GM18870 (cell line): Measurements from ENCODE around the gene OR2V2.
A peak's percentile ranks its signal among the peaks of the same experiment; 100 is the strongest.
"Not testable (repeated sequence)": the region's sequence is repeated elsewhere in the genome, so short reads cannot be mapped to it uniquely, and the experiment has no call there.

Experiments
- ATAC-seq: cut with Tn5 transposase; IDR thresholded peaks from one replicate; pipeline ENCODE4 v1.9.1; 2021; ENCODE audit warnings: moderate library complexity; ENCODE audit not compliant: unreplicated experiment

OR2V2 gene

DNA sequence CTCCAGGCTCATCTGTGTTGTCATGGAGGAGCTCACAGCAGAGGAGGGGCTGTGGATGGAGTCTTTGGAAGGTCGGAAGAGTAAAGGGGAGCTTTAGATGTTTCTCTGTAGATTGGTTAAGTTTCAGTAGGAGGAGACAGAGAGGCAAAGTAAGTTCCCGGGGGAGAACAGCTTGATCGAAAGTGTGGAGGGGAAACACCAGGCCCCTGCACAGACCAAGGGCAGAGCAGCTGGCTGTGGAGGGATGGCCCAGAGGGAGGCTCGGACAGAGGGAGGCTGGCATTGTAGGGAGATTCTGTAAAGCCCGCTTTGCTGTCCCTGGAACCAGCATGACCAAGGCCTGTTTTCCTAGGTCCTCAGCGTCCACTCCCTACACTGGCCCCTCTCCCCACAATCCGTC is 5.3 kb upstream of the OR2V2 start:
- no peak for ATAC-seq

GRCh38 chr5:181145133-181145532 is 2.3 kb upstream of the OR2V2 start:
- no peak for ATAC-seq

DNA sequence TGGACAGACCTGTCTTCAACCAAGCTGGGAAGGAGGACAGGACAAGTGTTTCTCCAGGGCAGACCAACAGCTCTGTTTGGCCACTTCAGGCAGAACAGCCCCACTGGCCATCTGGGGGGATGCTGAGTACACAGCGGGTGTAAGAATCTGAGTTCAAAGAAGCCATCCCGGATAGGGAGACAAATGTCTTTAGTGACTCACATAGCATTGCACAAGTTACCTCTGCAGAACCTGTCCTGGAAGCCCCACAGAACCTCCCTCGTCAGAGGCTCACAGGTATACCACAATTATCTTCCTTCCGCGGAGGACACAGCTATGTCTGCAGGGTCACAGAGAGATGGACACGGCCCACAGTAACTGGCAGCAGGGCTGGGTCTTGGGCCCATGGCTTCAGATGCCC is 2.0 kb downstream of the OR2V2 start:
- ATAC-seq, result no peak

- no peak for ATAC-seq
Measured at GRCh38 chr5:181149806-181150733, 2.7 kb downstream of the OR2V2 start.

GRCh38 chr5:181151146-181151545 is 3.8 kb downstream of the OR2V2 start:
- no peak for ATAC-seq

GRCh38 chr5:181152406-181152805 is 5.0 kb downstream of the OR2V2 start:
- ATAC-seq, result no peak

DNA sequence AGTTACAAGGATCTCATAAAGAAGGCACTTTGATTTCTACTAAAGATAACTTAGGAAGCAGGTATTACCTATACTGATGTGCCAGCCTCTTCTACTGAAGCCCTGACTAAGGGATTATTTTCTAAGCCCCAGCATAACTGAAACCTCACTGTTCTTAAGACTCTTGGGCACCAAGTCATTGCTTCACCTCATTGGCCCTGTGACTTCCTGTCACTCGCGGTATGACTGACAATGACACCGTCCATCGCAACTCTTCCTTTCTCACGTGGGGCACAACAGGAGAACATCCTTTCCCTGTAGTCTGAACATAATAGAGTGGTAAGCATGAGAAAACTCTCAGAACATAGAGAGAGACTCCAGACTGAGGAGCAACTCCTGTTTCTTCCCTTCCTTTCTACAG is 6.4 kb downstream of the OR2V2 start:
- ATAC-seq, result no peak

DNA sequence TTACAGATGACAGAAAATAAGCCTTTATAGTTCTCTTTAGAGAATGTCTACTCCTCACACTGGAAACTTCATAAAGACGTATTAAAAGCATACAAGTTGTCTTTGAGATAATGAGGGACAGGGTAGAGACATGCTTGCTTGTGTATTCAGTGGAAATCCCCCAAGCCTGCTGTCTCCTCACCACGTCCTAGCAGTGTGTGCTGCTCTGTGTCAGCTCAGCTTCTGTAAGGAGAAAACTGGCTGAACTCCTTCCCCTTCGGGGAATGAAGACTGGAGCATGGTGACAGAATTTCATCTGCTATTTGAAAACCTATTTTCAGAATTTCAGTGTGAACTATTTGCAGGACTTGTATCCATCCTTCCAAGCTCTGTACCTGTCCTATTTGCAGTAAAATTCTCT is 9.4 kb downstream of the OR2V2 start:
- ATAC-seq, result no peak

- ATAC-seq, result no peak
Measured at GRCh38 chr5:181158869-181159268, 11.5 kb downstream of the OR2V2 start.

- ATAC-seq, result peak; percentile 64
Measured at GRCh38 chr5:181159286-181160151, 12.1 kb downstream of the OR2V2 start.

- no peak for ATAC-seq
Measured at GRCh38 chr5:181160152-181160754, 12.9 kb downstream of the OR2V2 start.

GRCh38 chr5:181160755-181161533 is 13.6 kb downstream of the OR2V2 start:
- ATAC-seq, result not testable (repeated sequence)

DNA sequence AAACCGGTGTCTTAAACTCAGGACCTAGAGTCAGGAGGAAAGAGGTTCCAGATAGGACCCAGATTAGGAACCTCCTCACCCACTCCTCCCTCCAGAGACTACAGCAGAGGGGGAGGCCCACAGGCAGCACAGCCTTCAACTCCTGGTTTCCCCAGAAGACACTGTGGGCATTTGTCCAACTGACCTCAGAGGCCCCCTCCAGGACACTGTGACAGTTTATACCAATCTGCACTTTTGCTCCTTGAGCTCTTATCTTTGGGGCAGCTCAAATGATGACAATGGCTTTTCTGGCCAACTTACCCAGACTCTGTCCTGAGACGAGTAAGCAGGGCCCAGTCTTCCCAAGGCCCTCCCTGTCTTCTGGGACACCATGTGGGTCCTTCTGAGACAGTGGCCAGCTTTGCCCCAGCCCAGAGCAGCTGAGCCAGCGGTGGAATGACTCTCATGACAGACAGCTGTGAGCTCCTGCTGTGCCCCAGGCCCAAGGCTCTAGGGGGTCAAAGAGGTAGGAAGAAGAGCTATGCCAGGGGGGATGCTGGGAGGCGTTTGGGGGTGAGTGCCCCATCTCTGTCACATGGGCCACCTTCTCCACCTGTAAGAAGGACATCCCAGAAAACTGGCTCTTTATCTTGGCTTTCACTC is 14.3 kb downstream of the OR2V2 start:
- ATAC-seq, result no peak

DNA sequence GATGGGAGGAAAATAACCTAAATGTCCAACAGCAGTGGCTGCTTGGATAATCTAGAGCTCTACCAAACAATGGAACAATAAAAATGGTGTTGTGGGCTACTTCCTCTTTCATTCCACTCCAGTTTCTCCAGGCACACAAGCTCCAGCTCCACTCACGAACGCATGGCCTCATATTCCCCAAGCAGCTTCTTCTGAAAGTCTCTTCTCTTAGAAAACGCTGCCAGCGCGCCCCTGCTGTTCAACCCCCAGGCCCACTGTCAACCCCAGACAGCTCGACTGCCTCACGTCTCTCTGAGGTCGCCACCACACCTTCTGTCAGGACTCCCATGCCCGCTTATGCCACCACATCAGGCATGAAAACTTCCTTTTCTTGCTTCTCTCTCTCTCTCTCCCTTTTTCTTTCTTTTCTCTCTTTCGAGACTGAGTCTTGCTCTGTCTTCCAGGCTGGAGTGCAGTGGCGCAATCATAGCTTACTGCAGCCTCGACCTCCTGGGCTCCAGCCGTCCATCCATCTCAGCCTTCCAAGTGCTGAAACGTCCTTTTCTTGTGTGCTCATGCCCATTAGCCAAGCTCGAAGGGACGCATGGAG is 16.2 kb downstream of the OR2V2 start:
- ATAC-seq, result no peak

GRCh38 chr5:181164076-181164952 is 16.9 kb downstream of the OR2V2 start:
- no peak for ATAC-seq

DNA sequence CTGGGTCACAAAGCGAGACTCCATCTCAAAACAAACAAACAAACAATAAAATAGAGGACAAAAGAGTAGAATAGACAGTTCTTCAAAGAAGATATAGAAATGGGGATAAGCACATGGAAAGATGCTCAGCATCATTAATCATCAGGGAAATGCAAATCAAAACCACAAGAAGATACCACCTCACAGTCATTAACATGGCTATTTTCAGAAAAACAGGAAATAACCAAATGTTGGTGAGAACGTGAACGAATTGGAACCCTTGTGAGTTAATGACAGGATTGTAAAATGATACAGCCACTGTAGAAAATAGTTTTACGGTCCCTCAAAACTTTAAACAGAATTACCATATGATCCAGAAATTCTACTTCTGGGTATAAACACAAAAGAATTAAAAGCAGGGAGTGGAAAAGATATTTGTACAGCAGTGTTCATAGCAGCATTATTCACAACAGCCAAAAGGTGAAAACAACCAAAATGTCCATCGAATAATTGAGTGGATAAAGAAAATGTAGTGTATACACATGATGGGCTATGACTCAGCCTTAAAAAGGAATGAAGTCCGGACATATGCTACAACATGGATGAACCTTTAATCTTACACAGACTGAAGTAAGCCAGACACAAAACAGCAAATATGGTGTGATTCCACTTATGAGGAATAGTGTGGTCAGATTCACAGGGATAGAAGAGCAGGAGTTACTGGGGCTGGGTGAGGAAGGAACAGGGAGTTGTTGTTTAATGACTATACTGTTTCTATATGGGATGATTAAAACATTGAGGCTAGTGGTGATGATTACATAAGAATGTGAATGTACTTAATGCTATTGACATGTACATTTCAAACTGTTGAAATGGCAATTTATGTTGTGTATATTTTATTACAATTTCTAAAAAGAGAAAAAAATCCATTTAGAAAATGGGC is 19.7 kb downstream of the OR2V2 start:
- ATAC-seq, result no peak

DNA sequence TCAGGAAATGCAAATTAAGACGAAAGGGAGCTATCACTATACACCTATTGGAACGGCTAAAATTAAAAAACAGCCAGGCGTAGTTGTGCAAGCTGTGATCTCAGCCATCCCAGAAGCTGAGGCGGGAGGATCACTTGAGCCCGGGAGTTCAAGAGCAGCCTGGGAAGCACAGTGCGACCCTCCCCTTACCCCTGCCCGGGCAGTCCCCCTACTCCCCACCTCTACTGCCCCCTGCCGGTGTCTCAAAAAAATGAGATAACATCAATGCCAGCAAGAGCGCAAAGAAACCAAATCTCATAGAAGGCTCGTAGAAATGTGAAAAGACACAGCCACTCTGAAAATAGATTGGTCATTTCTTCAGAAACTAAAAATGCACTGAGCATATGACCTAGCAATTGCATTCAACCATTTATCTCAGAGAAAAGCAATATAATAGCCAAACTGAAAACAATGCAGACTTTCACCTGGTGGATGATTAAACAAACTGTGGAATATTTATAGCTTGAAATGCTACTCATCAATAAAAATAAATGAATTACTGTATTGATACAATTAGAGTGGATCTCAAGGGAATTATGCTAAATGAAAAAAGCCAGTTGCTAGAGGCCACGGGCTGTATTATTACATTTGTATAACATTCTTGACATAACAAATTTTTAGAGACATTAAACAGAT is 20.6 kb downstream of the OR2V2 start:
- ATAC-seq, result no peak
